ENCODE results near the gene SNX3.

DNA sequence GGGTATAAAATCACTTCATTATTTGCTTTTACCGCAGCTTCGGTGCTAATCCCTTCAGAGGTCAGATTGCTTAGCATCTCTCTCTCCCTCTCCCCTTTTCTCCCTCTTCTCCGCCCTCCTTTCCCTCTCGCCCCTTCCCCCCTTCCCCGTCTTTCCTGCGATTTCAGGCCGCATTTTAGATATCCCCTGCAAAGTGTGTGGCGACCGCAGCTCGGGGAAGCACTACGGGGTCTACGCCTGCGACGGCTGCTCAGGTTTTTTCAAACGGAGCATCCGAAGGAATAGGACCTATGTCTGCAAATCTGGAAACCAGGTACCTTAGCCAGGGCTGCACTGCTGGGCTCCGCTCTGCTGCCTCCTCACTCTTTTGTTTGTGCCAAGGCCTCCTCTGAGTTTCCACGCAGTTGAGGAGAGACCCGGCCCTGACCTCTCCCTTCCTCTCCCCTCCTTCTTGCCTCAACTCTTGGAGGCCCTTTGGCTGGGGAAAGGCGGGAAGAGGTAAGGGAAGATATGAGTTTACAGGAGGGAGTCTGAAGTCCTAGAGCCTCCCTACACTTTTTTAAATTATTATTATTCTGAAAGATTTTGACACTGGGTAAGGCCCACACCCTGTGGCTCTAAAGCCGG is 89.4 kb downstream of the SNX3 start:
- no peak for TF ChIP-seq ZSCAN23 (tag by site-specific recombination; IDR thresholded peaks at IDR 0.05)
- TF ChIP-seq CTCF (tag by site-specific recombination; IDR thresholded peaks at IDR 0.05): no peak
- no peak for TF ChIP-seq ZNF146 (tag by site-specific recombination; IDR thresholded peaks at IDR 0.05)
- TF ChIP-seq, protein P1, sequence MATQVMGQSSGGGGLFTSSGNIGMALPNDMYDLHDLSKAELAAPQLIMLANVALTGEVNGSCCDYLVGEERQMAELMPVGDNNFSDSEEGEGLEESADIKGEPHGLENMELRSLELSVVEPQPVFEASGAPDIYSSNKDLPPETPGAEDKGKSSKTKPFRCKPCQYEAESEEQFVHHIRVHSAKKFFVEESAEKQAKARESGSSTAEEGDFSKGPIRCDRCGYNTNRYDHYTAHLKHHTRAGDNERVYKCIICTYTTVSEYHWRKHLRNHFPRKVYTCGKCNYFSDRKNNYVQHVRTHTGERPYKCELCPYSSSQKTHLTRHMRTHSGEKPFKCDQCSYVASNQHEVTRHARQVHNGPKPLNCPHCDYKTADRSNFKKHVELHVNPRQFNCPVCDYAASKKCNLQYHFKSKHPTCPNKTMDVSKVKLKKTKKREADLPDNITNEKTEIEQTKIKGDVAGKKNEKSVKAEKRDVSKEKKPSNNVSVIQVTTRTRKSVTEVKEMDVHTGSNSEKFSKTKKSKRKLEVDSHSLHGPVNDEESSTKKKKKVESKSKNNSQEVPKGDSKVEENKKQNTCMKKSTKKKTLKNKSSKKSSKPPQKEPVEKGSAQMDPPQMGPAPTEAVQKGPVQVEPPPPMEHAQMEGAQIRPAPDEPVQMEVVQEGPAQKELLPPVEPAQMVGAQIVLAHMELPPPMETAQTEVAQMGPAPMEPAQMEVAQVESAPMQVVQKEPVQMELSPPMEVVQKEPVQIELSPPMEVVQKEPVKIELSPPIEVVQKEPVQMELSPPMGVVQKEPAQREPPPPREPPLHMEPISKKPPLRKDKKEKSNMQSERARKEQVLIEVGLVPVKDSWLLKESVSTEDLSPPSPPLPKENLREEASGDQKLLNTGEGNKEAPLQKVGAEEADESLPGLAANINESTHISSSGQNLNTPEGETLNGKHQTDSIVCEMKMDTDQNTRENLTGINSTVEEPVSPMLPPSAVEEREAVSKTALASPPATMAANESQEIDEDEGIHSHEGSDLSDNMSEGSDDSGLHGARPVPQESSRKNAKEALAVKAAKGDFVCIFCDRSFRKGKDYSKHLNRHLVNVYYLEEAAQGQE (tag by site-specific recombination; IDR thresholded peaks at IDR 0.05): no peak

Data from HEK293 (cell line).